HepG2 (cell line): ENCODE measurements around the gene TAF3. TPM values are rescaled to one million over a fixed set of nuclear protein-coding genes. Genes with fewer than 3 reads are reported as not detected.
A peak's percentile ranks its signal among the peaks of the same experiment; 100 is the strongest.

Experiments
- ARID2 ChIP-seq: sonication (generic); formaldehyde crosslinking; IDR thresholded peaks from 2 replicates; pipeline ENCODE4 v1.8.1; 2022; ENCODE audit warnings: mild to moderate bottlenecking, missing genetic modification reagents, borderline replicate concordance
- CREM ChIP-seq, 2 experiments: sonication (generic) in 1 of 2; formaldehyde crosslinking in 1 of 2; IDR thresholded peaks; 2 replicates each; pipeline versions ENCODE4 v1.4.0 to v1.6.1; 2016 to 2020; ENCODE audit warnings: antibody characterized with exemption in 1 of 2, mild to moderate bottlenecking in 1 of 2, missing genetic modification reagents in 1 of 2
- IRF2 ChIP-seq: IDR thresholded peaks from 2 replicates; pipeline ENCODE4 v1.6.1; 2018; ENCODE audit warnings: missing genetic modification reagents, missing compliant biosample characterization
- KLF11 ChIP-seq: IDR thresholded peaks from 2 replicates; pipeline ENCODE4 v1.6.1; 2016; ENCODE audit warnings: missing compliant biosample characterization
- MTA1 ChIP-seq: sonication (generic); formaldehyde crosslinking; IDR thresholded peaks from 2 replicates; pipeline ENCODE4 v1.4.0; 2020; ENCODE audit warnings: missing genetic modification reagents, mild to moderate bottlenecking, borderline replicate concordance
- NFE2L1 ChIP-seq: sonication (generic); formaldehyde crosslinking; IDR thresholded peaks from 2 replicates; pipeline ENCODE4 v1.4.0; 2020; ENCODE audit warnings: missing genetic modification reagents, mild to moderate bottlenecking, borderline replicate concordance
- NFKB2 ChIP-seq: sonication (generic); formaldehyde crosslinking; IDR thresholded peaks from 2 replicates; pipeline ENCODE4 v1.4.0; 2020; ENCODE audit warnings: missing genetic modification reagents, borderline replicate concordance
- NFKBIZ ChIP-seq: IDR thresholded peaks from 2 replicates; pipeline ENCODE4 v1.6.1; 2018; ENCODE audit warnings: missing genetic modification reagents, missing compliant biosample characterization
- PAX8 ChIP-seq: sonication (generic); formaldehyde crosslinking; IDR thresholded peaks from 2 replicates; pipeline ENCODE4 v1.8.0; 2022; ENCODE audit warnings: mild to moderate bottlenecking, missing genetic modification reagents, borderline replicate concordance
- PHF20 ChIP-seq: sonication (generic); formaldehyde crosslinking; IDR thresholded peaks from 2 replicates; pipeline ENCODE4 v1.5.0; 2020; ENCODE audit warnings: mild to moderate bottlenecking, missing genetic modification reagents
- RAD21 ChIP-seq: fragments of 450-650 bp; formaldehyde crosslinking; IDR thresholded peaks from 2 replicates; pipeline ENCODE4 v1.5.0; 2020; ENCODE audit warnings: mild to moderate bottlenecking
- TOPORS ChIP-seq: sonication (generic); formaldehyde crosslinking; IDR thresholded peaks from 2 replicates; pipeline ENCODE4 v1.8.0; 2023; ENCODE audit warnings: mild to moderate bottlenecking, missing genetic modification reagents
- ZBTB20 ChIP-seq: sonication (generic); formaldehyde crosslinking; IDR thresholded peaks from 2 replicates; pipeline ENCODE4 v1.8.1; 2023; ENCODE audit warnings: missing genetic modification reagents, low read depth, mild to moderate bottlenecking, borderline replicate concordance
- ZFAT ChIP-seq: sonication (generic); formaldehyde crosslinking; conservative IDR thresholded peaks from 2 replicates; pipeline ENCODE4 v1.8.1; 2023; ENCODE audit warnings: missing genetic modification reagents, inconsistent platforms
- ZMYM3 ChIP-seq: sonication (generic); formaldehyde crosslinking; IDR thresholded peaks from 2 replicates; pipeline ENCODE4 v1.5.1; 2020; ENCODE audit warnings: mild to moderate bottlenecking, missing genetic modification reagents
- ZNF773 ChIP-seq: sonication (generic); formaldehyde crosslinking; IDR thresholded peaks from 2 replicates; pipeline ENCODE4 v1.4.0; 2020; ENCODE audit warnings: missing genetic modification reagents, borderline replicate concordance
- ZSCAN22 ChIP-seq: sonication (generic); formaldehyde crosslinking; IDR thresholded peaks from 2 replicates; pipeline ENCODE4 v1.4.0; 2020; ENCODE audit warnings: mild to moderate bottlenecking, missing genetic modification reagents
- polyA plus RNA-seq, 8 experiments: library from polyadenylated mRNA; depleted of rRNA in 3 of 8; stranded (reverse) in 7 of 8; unstranded in 1 of 8; fragments of >200 nt; fragmentation: Illumina TruSeq in 4 of 8; extraction: Trizol in 4 of 8; gene quantifications; 2 replicates each; pipeline versions ENCODE4 v1.2.1 to v1.2.3, GENCODE V29; 2011 to 2016; ENCODE audit warnings: low read depth in 4 of 8, missing spikeins in 1 of 8, mixed read lengths in 1 of 8; ENCODE audit not compliant: insufficient read depth in 1 of 8
- total RNA-seq, 5 experiments: library from RNA; depleted of rRNA; stranded (reverse); fragments of >200 nt; fragmentation: Illumina TruSeq; extraction: Trizol; gene quantifications; 2 replicates each; pipeline ENCODE4 v1.2.3, GENCODE V29; 2016; ENCODE audit warnings: low read depth in 1 of 5
- TF ChIP-seq, protein P1 (sequence below): sonication (generic); formaldehyde crosslinking; IDR thresholded peaks from 2 replicates; pipeline ENCODE4 v1.4.0; 2020; ENCODE audit warnings: mild to moderate bottlenecking, missing genetic modification reagents
- TF ChIP-seq, protein P2 (sequence below): sonication (generic); formaldehyde crosslinking; IDR thresholded peaks from 2 replicates; pipeline ENCODE4 v1.5.1; 2020; ENCODE audit warnings: mild to moderate bottlenecking, missing genetic modification reagents, moderate library complexity
- TF ChIP-seq, protein P3 (sequence below): sonication (generic); formaldehyde crosslinking; IDR thresholded peaks from 2 replicates; pipeline ENCODE4 v1.9.0; 2021; ENCODE audit warnings: missing genetic modification reagents, borderline replicate concordance
- TF ChIP-seq, protein P4 (sequence below): sonication (generic); formaldehyde crosslinking; IDR thresholded peaks from 2 replicates; pipeline ENCODE4 v1.5.0; 2020; ENCODE audit warnings: mild to moderate bottlenecking, missing genetic modification reagents
- TF ChIP-seq, protein P5 (sequence below): IDR thresholded peaks from 2 replicates; pipeline ENCODE4 v1.6.1; 2012; ENCODE audit warnings: inconsistent platforms

The TAF3 gene
- total and polyA plus RNA-seq, 2 of the 13 experiments (the other 11 are each of a cell fraction or from before 2014, with no cell fraction given): 1.7 to 2.9 TPM

DNA sequence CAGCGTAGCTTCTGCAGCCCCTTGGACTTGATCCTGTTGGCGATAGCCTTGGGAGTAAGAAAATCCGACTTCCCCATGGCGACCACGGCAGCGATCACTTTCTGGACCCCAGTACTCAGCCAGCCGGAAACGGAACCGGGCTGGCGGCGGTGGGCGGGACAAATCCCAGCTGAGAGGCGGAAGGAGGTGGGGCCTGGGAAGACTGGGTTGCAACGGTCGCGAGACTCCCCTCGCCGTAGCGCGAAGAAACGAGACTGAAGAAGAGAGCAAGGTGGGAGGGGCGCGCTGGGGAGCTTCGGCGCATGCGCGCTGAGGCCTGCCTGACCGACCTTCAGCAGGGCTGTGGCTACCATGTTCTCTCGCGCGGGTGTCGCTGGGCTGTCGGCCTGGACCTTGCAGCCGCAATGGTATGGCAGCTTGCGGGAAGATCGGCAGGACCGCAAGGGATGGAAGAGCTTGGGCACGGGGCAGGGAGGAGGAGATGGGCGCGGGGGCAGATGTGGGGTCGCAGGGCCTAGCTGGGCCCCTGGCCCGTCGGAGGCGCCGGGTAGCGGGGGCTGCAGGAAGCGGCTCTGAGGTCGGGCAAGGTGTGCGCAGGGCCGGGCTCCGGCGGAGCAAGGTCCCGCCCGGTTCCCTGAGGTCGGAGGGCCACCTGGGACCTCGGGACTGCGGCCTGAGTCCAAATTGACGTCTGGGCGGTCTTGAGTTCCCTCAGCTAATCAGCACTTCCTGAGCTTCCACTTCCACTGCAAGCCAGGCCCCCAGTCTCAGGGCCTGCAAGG, 30.3 kb upstream of the TAF3 start, which contains the start of the genes ATP5F1C and KIN (continued):
- TF ChIP-seq, protein P1, sequence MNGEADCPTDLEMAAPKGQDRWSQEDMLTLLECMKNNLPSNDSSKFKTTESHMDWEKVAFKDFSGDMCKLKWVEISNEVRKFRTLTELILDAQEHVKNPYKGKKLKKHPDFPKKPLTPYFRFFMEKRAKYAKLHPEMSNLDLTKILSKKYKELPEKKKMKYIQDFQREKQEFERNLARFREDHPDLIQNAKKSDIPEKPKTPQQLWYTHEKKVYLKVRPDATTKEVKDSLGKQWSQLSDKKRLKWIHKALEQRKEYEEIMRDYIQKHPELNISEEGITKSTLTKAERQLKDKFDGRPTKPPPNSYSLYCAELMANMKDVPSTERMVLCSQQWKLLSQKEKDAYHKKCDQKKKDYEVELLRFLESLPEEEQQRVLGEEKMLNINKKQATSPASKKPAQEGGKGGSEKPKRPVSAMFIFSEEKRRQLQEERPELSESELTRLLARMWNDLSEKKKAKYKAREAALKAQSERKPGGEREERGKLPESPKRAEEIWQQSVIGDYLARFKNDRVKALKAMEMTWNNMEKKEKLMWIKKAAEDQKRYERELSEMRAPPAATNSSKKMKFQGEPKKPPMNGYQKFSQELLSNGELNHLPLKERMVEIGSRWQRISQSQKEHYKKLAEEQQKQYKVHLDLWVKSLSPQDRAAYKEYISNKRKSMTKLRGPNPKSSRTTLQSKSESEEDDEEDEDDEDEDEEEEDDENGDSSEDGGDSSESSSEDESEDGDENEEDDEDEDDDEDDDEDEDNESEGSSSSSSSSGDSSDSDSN: peak; percentile 95
- TF ChIP-seq ZMYM3 (CRISPR knock-in tag): no peak
- peak; percentile 20; the same call in 1 of the 2 replicates for TF ChIP-seq ARID2 (CRISPR knock-in tag)
- TF ChIP-seq PAX8 (CRISPR knock-in tag): no peak
- TF ChIP-seq, protein P2, sequence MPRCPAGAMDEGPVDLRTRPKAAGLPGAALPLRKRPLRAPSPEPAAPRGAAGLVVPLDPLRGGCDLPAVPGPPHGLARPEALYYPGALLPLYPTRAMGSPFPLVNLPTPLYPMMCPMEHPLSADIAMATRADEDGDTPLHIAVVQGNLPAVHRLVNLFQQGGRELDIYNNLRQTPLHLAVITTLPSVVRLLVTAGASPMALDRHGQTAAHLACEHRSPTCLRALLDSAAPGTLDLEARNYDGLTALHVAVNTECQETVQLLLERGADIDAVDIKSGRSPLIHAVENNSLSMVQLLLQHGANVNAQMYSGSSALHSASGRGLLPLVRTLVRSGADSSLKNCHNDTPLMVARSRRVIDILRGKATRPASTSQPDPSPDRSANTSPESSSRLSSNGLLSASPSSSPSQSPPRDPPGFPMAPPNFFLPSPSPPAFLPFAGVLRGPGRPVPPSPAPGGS: 0 out of 2 replicates have a peak, but pooled peaks have one; percentile 76
- no peak for TF ChIP-seq CREM (IDR thresholded peaks at IDR 0.05)
- TF ChIP-seq CREM (CRISPR knock-in tag; IDR thresholded peaks at IDR 0.05): no peak
- TF ChIP-seq NFKBIZ (CRISPR knock-in tag): peak; percentile 66; the same call in 1 of the 2 replicates
- no peak; the same call in 1 of the 2 replicates for TF ChIP-seq NFE2L1 (CRISPR knock-in tag)
- TF ChIP-seq IRF2 (CRISPR knock-in tag): peak; percentile 75
- no peak for TF ChIP-seq KLF11 (CRISPR knock-in tag)
- TF ChIP-seq ZBTB20 (CRISPR knock-in tag): peak; percentile 57; the same call in 1 of the 2 replicates
- TF ChIP-seq MTA1 (CRISPR knock-in tag): no peak; the same call in 1 of the 2 replicates
- TF ChIP-seq, protein P3, sequence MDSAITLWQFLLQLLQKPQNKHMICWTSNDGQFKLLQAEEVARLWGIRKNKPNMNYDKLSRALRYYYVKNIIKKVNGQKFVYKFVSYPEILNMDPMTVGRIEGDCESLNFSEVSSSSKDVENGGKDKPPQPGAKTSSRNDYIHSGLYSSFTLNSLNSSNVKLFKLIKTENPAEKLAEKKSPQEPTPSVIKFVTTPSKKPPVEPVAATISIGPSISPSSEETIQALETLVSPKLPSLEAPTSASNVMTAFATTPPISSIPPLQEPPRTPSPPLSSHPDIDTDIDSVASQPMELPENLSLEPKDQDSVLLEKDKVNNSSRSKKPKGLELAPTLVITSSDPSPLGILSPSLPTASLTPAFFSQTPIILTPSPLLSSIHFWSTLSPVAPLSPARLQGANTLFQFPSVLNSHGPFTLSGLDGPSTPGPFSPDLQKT (CRISPR knock-in tag): no peak
- TF ChIP-seq RAD21 (CRISPR knock-in tag): peak; percentile 45
- TF ChIP-seq, protein P4, sequence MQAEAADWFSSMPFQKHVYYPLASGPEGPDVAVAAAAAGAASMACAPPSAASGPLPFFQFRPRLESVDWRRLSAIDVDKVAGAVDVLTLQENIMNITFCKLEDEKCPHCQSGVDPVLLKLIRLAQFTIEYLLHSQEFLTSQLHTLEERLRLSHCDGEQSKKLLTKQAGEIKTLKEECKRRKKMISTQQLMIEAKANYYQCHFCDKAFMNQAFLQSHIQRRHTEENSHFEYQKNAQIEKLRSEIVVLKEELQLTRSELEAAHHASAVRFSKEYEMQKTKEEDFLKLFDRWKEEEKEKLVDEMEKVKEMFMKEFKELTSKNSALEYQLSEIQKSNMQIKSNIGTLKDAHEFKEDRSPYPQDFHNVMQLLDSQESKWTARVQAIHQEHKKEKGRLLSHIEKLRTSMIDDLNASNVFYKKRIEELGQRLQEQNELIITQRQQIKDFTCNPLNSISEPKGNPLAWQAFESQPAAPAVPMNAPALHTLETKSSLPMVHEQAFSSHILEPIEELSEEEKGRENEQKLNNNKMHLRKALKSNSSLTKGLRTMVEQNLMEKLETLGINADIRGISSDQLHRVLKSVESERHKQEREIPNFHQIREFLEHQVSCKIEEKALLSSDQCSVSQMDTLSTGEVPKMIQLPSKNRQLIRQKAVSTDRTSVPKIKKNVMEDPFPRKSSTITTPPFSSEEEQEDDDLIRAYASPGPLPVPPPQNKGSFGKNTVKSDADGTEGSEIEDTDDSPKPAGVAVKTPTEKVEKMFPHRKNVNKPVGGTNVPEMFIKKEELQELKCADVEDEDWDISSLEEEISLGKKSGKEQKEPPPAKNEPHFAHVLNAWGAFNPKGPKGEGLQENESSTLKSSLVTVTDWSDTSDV (CRISPR knock-in tag): no peak
- TF ChIP-seq, protein P5, sequence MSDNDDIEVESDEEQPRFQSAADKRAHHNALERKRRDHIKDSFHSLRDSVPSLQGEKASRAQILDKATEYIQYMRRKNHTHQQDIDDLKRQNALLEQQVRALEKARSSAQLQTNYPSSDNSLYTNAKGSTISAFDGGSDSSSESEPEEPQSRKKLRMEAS: peak; percentile 83
- no peak for TF ChIP-seq ZSCAN22 (CRISPR knock-in tag)
- TF ChIP-seq NFKB2 (CRISPR knock-in tag): peak; percentile 89
- peak; percentile 86 for TF ChIP-seq PHF20 (CRISPR knock-in tag)
- peak; percentile 79; the same call in 1 of the 2 replicates for TF ChIP-seq TOPORS (CRISPR knock-in tag)
- no peak for TF ChIP-seq ZNF773
- TF ChIP-seq ZFAT (CRISPR knock-in tag): no peak
